CD4-positive, alpha-beta T cell treated with Interleukin-10 for 1 hour (primary cell): Measurements from ENCODE around the gene PKD1.

ENCODE experiments used
- DNase-seq: peaks from one replicate; pipeline ENCODE4 v3.0.0-alpha.2; 2020

The PKD1 gene

DNA sequence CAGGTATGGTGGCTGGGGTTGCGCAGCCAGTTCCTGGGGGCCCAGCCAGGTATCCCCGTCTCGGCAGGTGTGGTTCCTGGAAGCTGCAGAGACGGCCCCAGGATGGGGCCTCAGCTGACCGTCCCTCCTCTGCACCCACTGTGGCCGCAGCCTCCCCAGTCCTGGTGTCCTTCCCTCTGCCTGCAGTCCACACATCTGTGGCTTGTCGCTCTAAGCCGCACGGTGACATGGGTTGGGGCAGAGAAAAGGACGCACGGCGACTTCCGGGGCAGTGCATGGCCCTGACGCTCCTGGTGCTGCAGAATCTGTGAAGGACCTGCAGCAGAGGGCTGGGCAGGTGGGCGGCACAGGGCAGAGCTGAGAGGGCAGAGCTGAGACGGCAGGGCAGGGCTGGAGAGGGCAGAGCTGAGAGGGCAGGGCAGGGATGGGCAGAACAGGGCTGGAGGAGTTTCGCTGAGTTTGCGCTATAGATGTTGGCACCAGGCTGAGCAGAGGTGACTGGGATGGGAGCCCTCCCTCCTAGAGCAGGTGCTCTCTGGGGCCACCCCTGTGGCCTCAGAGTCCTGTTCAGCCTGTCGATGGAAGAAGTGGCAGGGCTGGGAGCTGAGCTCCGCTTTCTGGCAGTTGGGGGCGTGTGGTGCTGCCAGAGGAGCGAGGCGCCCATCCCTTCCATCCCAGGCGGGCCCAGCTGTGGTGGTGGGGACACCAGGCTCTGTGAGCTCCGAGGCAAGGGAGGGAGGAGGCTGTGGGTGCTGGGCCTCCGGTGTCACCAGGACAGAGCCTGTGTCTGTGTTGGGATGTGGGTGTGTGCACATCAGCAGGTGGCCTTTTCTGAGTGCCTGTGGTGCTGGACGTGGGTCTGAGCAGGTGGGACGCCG is 64.9 kb downstream of the PKD1 start:
- DNase-seq: no peak

DNA sequence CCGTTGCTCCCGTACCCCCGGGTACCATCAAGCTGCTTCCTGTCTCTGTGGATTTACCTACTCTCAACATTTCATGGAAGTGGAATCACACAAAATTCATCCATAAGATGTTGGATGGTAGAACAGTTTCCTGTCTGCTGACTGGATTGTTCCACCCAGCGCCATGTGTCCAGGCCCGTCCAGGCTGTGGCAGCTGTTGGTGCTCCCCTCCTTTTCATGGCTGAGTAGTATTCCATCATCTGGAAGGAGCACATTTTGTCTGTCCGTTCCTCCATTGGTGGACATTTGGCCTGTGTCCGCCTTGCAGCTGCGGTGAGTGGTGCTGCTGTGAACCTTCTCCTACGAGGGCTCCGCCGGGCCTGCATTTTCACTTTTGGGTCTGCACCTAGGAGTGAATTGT is 69.6 kb downstream of the PKD1 start:
- DNase-seq: no peak

DNA sequence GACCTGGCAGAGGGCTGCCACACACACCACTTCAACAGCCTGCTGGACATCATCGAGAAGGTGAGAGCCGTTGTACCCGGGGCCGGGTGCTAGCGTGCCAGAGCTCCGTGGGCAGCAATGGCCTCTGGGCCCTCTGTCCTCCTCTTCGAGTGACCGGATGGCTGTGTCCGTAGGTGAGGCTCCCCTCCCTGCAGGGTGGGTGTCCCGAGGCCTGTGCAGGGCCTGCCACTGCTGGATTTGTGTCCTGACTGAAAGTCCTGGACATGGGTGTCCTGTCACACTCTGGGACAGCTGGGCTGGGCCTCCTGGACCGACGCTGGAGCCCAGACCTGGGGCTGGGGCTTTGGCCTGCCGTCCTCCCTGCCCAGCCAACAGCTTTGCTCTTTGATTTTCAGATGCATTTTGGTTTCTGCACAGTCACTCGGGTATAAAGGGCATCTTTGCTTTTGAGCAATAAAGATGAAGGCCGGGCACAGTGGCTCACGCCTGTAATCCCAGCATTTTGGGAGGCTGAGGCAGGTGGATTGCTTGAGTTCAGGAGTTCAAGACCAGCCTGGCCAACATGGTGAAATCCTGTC is 71.2 kb downstream of the PKD1 start:
- DNase-seq: no peak

DNA sequence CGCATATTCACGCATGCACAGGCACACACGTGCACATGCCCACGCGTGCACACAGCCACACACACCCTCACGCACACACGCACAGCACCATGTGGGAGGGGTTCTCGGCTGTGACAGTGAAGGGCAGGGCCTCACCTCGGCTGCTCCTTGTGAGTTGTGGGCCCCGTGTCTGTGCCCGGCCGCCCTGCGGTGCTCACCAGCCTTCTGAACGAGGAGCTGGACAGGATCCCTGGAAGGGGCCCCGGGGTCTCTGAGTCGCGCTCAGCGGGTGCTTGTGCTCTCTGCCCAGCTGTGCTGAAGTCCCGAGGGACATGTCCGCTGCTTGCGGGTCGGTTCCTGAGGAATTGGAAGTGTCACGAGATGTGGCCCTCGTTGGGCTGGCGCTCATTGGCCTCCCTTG is 71.8 kb downstream of the PKD1 start:
- no peak for DNase-seq

DNA sequence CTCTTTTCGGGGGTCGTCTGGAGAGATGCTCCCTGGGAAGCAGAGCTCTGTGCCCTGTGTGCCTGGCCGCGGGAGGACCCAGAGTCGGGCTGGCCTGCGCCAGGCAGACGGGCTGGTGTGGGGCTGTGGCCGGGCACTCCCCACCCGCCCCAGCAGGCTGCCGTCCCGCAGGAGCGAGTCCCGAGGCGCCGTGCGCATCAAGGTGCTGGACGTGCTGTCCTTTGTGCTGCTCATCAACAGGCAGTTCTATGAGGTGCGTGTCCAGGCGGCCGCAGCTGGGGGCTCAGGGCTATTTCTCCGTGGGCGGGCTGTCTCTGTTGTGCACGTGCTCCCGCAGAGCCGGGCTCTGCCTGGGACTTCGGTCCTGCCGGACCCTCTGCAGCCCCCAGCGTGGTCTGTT is 72.9 kb downstream of the PKD1 start:
- no peak for DNase-seq

DNA sequence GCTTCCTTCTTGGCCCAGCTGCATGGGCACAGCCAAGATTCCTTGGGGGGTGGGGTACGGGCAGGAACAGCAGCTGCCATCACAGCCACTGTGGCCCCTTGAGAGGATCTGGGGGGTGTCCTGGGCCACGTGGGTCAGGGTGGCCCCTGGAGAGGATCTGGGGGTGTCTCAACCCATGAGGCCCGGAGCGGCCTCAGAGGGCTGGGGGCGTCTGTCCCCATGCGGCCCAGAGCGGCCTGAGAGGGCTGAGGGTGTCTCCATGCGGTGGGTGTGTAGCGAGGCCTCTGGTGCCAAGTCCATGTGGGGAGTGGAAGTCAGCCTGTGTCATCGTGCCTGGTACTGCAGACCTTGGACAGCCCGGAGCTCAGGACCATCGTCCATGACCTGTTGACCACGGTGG is 74.2 kb downstream of the PKD1 start:
- DNase-seq: no peak

DNA sequence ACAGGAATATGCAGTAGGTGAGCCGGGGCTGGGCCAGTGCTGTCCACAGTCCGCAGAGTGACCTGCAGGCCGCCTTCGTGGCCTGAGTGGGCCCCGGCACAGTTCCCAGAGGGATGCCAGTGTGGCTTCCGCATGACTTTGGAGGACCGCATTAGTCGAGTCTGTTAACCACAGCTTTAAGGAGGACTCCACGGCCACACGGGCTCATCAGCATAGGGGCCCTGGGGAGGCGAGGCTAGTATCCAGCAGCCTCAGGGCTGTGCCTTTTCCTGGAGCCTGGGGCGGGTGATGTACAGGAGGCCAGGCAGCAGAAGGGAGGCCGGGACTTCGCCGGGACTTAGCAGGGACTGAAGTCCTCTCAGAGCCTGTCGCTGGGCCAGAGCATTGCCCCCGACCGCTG is 74.7 kb downstream of the PKD1 start:
- DNase-seq: no peak

DNA sequence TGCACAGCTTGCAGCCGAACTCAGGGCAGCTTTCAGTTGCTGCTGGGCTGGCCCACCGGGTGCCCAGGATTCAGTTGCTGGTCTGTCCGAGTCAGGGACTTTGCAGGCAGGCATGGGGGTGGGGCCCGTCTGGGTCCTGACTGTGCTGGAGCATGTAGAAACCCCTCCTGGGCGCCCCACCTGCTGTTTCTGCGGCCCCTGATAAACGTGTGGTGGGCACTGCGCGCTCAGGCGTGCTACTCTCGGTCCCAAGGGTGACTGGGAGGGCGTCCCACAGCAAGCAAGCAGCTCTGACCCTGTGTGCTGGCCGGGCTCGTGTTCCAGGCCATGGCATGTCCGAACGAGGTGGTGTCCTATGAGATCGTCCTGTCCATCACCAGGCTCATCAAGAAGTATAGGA is 75.4 kb downstream of the PKD1 start:
- DNase-seq: no peak

DNA sequence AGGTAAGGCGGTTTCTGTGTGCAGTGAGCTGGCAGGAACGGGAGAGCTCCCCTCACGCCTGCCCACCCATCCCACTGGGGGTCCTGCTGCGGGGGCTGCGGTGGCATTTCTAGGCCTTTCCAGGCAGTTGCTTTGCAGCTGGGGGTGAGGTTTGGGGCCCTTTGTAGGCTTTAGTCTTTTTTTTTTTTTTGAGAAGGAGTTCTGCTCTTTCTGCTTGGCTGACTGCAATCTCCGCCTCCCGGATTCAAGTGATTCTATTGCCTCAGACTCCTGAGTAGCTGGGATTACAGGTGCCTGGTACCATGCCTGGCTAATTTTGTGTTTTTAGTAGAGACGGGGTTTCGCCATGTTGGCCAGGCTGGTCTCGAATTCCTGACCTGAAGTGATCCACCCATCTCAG is 76.8 kb downstream of the PKD1 start:
- DNase-seq: no peak

DNA sequence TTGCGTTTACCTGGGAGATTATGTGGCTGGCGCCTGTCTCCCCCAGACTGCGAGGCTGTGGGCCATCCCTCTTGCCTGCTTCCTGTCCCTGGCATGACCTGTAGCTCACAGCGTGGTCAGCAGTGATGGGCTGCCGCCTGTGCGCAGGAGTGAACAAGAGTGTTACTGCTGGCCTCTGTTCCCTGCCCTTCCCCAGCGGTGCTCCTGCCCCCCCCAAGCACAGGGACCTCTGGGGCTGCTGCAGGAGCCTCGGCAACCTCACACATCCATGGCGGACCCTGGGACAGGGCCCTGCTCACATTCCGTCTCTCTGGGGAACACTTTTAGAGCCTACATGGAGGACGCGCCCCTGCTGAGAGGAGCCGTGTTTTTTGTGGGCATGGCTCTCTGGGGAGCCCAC is 77.3 kb downstream of the PKD1 start:
- no peak for DNase-seq

DNA sequence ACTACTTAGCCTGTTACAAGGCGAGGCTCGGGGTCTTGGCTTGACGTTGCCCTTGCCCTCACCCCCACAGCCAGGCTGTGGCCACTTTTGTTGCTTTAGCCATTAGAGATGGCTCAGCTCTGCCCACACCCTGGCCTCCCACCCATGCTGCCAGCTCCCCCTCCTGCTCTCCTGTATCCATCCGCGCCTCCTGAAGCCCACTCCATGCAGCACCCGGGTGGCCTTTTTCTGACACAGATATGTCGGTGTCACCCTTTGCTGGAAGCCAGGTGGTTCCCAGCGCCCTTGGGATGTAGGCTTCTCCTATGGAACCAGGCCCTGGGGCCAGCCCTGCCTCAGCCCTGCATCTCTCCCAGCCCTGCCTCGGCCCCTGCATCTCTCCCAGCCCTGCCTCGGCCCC is 78.3 kb downstream of the PKD1 start:
- DNase-seq: no peak

DNA sequence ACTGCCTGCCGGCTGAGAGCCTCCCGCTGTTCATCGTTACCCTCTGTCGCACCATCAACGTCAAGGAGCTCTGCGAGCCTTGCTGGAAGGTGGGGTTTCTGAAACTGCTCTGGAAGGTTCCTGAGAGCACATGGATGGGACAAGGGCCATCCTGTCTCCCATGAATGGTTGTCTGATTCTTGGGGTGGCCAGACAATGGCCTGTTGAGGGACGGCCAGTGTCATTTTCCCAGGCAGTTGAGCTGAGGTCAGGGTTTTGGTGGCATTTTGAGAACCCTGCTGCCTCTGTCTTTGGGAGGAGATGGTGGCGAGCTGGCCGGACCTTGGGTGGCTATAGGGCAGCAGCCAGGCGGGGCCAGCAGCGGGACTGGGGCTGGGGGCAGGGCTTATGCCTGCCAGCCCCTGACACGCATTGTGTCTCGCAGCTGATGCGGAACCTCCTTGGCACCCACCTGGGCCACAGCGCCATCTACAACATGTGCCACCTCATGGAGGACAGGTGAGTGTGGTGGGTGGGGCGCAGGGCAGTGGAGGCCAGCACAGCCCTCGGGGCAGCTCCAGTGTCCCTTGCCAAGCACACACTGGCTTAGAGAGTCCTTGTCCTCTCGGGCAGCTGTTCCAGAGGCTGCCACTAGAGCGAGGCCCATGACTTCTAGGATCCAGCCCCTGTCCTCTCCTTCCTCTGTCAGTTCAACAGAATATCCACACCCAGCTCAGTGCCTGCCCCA is 78.9 kb downstream of the PKD1 start:
- no peak for DNase-seq

DNA sequence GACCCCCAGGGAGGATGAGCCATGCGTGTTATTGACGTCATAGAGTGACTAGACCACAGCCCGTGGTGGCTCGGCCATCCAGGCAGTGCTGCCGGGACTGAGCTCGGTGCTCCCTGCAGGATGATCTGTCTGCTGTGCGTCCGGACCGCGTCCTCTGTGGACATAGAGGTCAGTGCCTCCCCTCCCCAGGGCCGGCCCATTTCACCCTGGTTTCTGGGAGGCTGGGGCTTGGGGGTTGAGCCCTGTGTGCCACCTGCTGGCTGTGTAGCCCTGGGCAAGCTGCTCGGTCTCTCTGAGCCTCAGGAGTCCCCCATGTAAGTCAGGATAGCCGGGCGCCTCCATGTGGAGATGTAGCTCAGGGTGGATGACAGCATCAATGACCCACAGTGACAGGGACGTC is 79.6 kb downstream of the PKD1 start:
- no peak for DNase-seq

DNA sequence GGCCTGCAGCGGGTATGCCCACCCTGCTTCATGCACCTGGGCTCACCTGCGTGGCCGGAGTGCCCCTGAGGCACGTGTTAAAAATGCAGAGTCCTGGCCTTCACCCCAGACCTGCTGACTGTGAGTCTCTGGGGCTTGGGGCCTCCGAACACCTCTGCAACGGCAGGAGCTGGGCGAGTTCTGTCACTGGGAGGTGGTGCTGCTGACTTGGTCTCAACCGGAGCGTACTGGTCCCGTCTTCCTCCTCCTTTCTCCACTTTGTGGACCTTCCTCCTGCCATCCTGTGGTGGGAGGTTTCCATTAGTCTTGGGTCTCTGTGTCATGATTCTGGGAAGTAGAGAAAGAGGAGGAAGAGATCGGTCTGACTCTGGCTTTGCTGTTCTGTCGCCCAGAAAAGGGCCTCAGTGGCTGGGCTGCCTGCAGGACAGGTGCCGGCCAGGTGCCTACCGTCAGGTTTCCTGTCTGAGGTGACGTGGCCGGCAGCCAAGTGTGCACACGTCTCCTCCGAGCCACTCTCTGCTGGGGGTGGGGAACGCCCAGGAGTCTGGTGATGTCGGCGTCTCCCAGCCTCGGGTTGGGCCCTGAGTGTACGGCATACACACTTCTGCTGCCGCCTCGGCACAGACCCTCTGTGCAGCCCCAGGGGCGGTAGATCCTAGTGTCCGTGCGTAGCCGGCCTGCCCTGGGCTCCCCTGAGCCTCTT is 81.0 kb downstream of the PKD1 start:
- DNase-seq: no peak

DNA sequence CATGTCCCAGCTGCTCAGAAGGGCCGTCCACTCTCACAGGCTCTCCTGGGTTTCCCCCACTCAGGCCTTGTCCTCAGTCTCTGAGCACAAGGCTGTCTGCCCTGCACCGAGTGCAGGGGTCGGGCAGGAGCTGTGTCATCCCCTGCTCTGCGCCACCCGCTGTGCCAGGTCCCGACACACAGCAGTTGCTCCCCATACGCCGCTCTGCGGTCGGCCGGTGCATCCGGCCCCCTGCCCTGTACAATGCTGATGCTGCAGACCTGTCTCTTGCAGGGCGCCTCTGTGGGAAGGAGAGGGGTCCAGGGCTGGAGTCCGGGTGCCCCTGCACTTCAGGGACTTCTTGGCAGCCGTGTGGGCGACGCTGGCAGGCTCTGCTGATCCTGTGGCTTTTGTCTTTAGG is 81.8 kb downstream of the PKD1 start:
- DNase-seq: no peak

DNA sequence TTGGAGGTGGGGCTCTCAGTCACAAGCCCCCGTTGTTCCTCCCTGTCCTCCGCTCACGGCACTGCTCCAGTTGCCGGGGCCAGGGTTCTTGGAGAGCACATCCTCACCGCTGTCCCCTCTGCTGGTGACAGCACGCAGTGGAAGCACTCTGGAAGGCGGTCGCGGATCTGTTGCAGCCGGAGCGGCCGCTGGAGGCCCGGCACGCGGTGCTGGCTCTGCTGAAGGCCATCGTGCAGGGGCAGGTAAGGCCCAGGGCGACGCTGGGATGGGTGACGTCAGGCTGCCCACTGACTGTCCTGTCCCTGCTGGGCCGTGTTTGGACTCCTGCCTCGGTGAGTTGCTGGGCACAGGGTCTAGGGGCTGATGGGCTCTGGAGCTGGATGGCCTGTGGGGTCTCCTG is 82.5 kb downstream of the PKD1 start:
- DNase-seq: no peak

DNA sequence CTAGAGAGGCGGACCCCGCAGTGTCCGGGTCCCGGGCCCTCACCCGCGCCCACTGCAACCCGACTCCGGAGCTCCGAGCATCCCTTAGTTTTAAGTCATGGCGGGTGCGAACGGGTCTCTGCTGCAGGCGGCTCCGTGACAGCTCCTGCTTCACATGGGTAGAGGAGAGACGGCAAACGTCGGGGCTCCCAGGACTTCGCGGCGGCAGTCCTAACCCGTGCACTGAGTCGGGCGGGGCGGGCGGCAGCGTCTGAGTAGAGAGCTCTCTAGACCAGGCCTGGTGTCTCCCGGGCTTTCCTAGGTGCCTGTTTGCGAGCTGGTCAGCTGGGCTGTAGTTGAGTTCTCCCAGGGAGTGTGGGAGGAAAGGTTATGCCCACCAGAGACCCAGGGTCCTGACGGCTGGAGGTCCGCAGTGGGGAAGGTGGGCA is 87.6 kb downstream of the PKD1 start:
- no peak for DNase-seq

DNA sequence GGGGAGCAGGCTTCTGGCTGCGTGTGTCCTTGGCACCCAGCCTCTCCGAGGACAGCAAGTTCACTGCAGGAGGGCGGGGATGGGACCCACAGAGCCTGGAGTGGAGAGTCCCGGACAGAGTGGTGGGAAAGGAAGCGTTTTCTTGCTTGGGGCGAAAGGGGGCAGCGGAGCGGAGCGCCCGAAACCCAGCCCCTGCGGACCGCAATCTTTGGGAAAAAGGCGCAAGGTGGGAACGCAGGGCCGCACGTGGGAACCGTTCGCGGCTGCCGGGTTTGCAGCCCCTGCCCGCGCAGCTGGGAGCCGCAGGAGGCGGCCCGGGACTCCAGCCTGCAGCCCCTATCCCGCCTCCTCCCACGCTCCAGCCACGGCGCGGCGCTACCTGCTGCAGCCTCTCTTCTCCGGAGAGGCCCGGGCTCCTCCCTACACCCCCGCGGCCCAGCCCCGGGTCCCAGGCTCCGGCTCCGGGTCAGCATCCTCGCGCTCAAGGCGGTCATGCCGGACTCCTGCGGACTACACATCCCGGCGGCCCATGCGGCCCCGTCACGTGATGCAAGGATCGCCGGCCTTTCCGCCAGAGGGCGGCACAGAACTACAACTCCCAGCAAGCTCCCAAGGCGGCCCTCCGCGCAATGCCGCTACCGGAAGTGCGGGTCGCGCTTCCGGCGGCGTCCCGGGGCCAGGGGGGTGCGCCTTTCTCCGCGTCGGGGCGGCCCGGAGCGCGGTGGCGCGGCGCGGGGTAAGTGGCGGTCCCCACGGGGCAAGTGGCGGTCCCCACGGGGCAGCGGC is 88.2 kb downstream of the PKD1 start, which contains the start of the genes NTHL1 and TSC2:
TSS of gene NTHL1 (minus strand) at position 505 of the 786 bp plus-strand sequence. CDS start at position 494, 11 bp downstream.
TSS of gene TSC2 (plus strand) at position 656 of the 786 bp plus-strand sequence. CDS start 631 bp downstream, outside the sequence.
- DNase-seq: peak; percentile 93

DNA sequence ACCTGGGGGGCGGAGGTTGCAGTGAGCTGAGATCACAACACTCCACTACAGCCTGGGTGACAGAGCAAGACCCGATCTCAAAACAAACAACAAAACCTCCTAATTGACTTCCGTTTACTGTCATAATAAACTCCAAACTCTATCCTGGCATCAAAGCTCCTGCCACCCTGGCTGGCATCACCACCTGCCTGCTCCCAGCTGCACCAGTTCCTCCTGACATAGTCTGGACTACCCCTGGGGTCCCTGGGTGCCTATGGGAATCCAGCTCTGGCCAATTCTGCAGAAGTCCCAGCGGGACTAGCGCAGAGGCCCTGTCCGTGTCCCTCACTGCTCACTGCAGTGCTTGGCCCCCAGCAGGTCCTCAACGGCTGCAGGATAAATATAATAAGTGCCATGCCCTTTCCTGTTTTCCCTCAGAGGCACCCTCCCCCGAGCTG is 88.8 kb downstream of the PKD1 start:
- no peak for DNase-seq

DNA sequence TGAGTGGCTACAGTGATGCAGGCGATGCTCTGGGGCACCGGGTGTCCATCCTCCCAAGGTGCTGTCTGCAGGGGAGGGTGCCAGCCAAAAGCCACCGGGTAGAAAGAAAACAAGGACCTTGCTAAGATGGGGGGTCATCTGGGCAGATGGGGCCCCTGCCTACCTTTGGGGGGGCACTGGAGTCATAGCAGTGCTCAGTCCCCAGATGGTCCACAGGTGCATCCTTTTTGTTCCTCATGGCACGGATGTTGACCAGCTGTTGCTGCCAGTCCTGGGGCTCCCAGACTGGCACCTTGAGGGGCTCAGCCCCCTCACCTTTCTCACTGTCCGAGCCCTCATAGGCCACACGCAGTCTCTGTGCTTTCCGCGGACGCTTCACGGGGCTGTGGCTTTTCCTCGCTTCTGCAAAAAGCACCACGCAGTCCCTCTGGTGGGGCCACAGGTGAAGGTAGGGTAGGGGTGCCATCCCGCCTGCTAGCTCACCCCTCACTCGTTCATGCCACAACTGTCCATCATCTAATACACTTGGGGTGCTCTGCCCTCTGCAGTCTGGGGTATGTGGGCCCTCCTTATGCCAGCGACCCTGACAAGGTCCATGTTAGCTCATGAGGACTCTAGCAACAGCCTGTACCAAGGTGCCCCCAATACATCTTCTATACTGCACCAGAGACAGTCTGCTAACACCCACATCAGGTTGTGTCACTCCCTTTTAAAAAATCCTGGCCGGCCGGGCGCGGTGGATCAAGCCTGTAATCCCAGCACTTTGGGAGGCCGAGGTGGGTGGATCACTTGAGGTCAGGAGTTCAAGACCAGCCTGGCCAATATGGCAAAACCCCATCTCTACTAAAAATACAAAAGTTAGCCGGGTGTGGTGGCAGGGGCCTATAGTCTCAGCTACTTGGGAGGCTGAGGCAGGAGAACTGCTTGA is 89.5 kb downstream of the PKD1 start:
- DNase-seq: no peak

DNA sequence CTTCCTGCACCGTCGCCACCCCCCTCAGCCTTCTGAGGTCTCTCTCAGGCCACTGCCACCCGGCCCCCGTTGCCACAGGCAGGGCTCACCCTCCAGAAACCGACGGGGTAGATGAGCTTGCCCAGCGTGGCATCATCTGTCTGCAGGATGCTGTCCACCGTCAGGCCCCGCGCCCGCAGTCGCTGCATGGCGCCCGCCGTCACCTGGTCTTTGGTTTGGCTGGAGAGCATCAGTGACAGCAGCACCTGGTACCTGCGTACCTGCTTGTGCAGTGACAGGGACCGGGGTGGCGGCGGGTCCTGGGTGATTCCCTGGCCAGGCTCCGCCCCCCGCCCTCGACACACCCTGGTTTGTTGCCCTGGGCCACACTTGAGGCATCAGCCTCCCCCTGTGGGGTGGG is 91.2 kb downstream of the PKD1 start:
- DNase-seq: no peak
